HG02759 (cell line): ENCODE data around the gene N4BP2L1.
"Not testable (repeated sequence)": the region's sequence is repeated elsewhere in the genome, so short reads cannot be mapped to it uniquely, and the experiment has no call there.

Experiments
- ATAC-seq: cut with Tn5 transposase; IDR thresholded peaks from one replicate; pipeline ENCODE4 v1.9.1; 2021; ENCODE audit warnings: mild to moderate bottlenecking, moderate library complexity; ENCODE audit not compliant: unreplicated experiment

The N4BP2L1 gene

DNA sequence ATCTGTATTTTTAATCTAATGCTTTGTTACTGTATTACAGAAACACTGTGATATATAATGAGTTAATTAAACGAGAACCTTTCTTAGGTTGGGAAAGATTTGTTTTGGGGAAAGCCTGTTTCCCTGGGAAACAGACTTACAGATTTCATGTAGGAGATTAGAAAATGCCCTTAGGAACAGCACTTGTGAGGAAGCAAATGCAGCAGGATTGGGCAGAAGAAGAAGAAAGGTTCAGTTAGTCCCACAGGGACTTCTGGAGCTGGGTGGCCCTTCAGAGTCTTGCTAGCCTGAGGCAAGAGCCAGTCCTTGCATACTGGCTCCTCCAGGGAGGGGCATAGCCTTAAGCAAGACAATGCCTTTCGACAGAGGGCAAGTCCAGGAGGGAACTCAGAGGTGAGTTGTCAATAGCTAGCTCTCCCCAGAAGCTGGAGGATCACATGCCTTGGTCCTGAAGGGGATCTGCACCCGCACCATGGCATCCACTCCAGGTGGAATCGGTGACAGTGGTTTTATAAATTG is 36.8 kb downstream of the N4BP2L1 start:
- no peak for ATAC-seq

GRCh38 chr13:32390484-32390883 is 37.4 kb downstream of the N4BP2L1 start:
- no peak for ATAC-seq

GRCh38 chr13:32390048-32390447 is 37.9 kb downstream of the N4BP2L1 start:
- ATAC-seq, result peak; percentile 61

DNA sequence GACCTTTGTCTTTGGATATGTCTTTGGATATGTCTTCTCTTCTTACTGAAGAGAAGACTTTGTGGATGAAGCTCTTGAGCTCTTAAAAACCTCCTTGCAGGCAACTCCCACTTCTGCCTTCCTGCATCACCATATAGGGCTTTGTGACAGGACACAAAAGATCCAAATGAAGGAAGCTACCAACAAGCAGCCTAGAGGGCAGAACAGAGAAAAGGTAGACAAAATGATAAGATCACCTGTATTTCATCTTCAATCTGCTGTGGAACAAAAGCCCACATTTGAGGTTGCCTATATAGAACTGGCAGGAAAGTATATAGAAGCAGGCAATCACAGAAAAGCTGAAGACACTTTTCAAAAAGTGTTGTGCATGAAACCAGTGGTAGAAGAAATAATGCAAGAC is 42.5 kb downstream of the N4BP2L1 start:
- ATAC-seq, result no peak

DNA sequence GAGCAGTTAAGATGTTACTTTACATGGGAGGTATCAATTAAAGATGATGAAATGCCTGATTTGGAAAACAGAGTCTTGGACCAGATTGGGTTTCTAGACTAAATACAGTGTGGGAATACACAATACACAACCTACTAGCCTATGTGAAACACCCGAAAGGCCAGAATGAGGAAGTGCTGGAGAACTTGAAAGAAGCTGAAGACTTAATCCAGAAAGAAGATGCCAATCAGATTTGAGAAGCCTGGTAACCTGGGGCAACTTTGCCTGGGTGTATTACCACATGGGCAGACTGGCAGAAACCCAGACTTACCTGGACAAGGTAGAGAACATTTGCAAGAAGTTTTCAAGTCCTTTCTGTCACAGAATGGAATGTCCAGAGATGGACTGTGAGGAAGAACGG is 43.2 kb downstream of the N4BP2L1 start:
- ATAC-seq, result no peak

- ATAC-seq, result no peak
Measured at GRCh38 chr13:32383836-32384618, 43.9 kb downstream of the N4BP2L1 start.

- no peak for ATAC-seq
Measured at GRCh38 chr13:32381539-32381938, 46.4 kb downstream of the N4BP2L1 start.

- no peak for ATAC-seq
Measured at GRCh38 chr13:32378012-32378411, 49.9 kb downstream of the N4BP2L1 start.

DNA sequence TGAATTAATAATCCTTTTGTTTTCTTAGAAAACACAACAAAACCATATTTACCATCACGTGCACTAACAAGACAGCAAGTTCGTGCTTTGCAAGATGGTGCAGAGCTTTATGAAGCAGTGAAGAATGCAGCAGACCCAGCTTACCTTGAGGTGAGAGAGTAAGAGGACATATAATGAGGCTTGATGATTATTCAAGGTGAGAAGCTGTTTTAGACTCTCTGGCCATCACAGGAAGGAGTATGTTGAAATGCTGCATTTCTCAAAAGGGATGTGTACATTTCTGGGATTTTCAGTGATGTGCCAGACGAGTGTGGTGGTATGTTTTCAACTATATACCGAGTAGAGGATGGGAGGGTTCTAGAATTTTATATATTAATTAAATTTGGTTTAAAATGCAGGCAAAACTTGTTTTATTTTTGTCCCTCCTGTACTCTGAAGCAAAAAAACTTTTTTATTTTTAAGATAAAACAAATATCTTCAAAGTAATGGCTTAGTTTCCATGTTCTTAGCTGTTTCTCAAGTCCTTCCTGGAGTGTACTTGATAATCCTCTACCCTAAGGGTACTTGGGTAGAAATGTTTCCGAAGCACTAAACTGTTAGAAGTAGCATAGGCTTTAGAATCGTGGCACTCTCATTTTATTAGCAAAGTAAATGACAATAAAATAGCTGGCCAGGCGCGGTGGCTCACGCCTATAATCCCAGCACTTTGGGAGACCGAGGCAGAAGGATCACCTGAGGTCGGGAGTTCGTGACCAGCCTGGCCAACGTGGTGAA is 51.1 kb downstream of the N4BP2L1 start:
- no peak for ATAC-seq

DNA sequence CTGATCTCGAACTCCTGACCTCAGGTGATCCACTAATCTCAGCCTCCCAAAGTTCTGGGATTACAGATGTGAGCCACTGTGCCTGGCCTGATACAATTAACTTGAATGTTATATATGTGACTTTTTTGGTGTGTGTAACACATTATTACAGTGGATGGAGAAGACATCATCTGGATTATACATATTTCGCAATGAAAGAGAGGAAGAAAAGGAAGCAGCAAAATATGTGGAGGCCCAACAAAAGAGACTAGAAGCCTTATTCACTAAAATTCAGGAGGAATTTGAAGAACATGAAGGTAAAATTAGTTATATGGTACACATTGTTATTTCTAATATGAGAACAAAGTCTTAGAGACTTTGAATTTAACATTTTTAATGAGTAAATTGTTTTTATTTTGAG is 57.1 kb downstream of the N4BP2L1 start:
- ATAC-seq, result no peak

DNA sequence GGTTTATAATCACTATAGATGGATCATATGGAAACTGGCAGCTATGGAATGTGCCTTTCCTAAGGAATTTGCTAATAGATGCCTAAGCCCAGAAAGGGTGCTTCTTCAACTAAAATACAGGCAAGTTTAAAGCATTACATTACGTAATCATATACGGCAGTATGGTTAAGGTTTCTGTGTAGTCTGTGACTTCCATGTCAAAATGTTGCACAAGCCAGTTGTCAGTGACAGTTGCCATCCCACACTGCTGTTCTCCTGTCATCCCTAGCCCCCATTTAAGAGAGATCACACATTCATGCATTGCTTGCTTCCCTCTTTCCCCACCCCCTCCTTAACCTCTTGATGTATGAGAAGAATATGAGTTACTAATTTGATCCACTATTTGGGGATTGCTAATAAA is 65.4 kb downstream of the N4BP2L1 start:
- no peak for ATAC-seq

- ATAC-seq, result not testable (repeated sequence)
Measured at GRCh38 chr13:32355935-32356334, 72.0 kb downstream of the N4BP2L1 start.

GRCh38 chr13:32354040-32354439 is 73.9 kb downstream of the N4BP2L1 start:
- peak; percentile 73 for ATAC-seq

- ATAC-seq, result not testable (repeated sequence)
Measured at GRCh38 chr13:32350839-32351441, 77.0 kb downstream of the N4BP2L1 start.
